SK-N-MC (cell line): ENCODE results near the gene MTMR10.

Experiments used
- DNase-seq: peaks from one replicate; pipeline ENCODE4 v3.0.0-alpha.2; 2011; ENCODE audit warnings: low read depth, low spot score
- H3K27ac ChIP-seq: fragments of 200-600 bp; sonication (generic); 2 replicates; pipeline ENCODE4 v1.5.1; 2016; ENCODE audit warnings: mixed run types
- H3K36me3 ChIP-seq: fragments of 200-600 bp; sonication (generic); 2 replicates; pipeline ENCODE4 v1.6.1; 2017; ENCODE audit warnings: antibody characterized with exemption, low read length, mixed read lengths; ENCODE audit not compliant: insufficient read depth
- H3K4me3 ChIP-seq: fragments of 200-600 bp; sonication (generic); 2 replicates; pipeline ENCODE4 v1.5.1; 2016
- H3K9ac ChIP-seq: fragments of 200-600 bp; sonication (generic); 2 replicates; pipeline ENCODE4 v1.8.0; 2017; ENCODE audit warnings: mixed run types, mixed read lengths; ENCODE audit not compliant: insufficient read length
- H3K9me3 ChIP-seq: fragments of 200-600 bp; sonication (generic); 2 replicates; pipeline ENCODE4 v1.6.1; 2017; ENCODE audit warnings: low read depth, mild to moderate bottlenecking, antibody characterized with exemption, low read length, moderate library complexity, mixed read lengths
- EZH2 ChIP-seq: fragments of 200-600 bp; sonication (generic); IDR thresholded peaks from one replicate; pipeline ENCODE4 v1.6.1; 2017; ENCODE audit warnings: antibody characterized with exemption
- FOXP2 ChIP-seq: optimal IDR thresholded peaks from 2 replicates; pipeline ENCODE3; 2011; ENCODE audit warnings: mild to moderate bottlenecking, moderate library complexity; ENCODE audit not compliant: insufficient read depth; ENCODE audit errors: extremely low read length, control extremely low read depth
- POLR2AphosphoS5 ChIP-seq: IDR thresholded peaks from 2 replicates; pipeline ENCODE4 v1.6.1; 2012; ENCODE audit warnings: mild to moderate bottlenecking, low read depth, low read length, borderline replicate concordance

Gene MTMR10

DNA sequence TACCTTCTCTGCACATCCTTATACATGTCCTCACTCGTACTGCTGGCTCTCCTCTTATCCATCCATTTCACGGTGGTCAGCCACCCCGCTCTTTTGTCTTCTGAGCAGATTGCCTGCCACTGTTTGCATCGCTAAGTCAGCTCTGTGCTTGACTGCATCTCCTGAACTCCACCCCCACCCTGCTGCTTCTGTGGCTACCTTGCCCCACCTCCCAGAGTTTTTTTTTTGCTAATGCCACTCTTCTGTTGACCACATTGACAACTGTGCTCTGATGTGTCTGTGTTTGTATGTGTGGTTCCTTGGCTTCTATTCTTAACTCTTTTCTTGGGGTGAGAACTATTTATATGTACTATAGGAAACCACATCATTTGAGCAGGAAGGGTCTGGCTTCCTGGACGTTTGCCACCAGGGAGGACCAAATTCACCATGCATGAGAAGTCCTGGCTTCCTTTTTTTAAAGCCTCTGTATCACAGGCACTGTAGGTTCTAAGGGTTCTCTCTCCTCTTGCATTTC is 12.8 kb upstream of the MTMR10 start:
- DNase-seq, result no peak
- Histone ChIP-seq H3K9ac (no peak overlapping the region), H3K4me3 (no peak overlapping the region), H3K27ac (no peak overlapping the region), H3K9me3 (no peaks in the 10 kb centered on the region), H3K36me3 (no peaks in the 10 kb centered on the region)
- no peak for TF ChIP-seq FOXP2
- no peak for TF ChIP-seq POLR2AphosphoS5
- TF ChIP-seq EZH2, result no peak

DNA sequence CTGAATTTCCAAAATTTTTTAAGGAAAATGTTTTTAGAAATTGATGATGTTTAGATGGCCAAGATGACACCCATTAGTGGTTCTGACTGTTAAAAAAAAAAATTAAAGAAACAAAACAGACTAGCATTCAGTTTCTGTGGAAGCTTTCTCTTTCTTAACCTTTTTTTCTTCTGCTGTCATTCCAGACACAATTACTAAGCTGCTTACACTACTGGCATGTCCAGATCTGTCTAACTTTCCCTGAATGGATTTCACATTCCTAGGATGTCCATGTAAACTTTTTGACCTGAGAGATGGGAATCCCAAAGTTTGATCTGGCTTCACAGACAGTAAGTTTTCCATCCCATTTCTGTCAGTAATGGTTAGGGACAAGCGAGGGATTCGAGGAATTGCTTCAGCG is 10.3 kb upstream of the MTMR10 start:
- H3K9ac ChIP-seq, result no peak overlapping the region
- no peaks in the 10 kb centered on the region for H3K9me3 ChIP-seq
- no peaks in the 10 kb centered on the region for H3K36me3 ChIP-seq
- TF ChIP-seq EZH2, result no peak
- no peak for TF ChIP-seq POLR2AphosphoS5
- TF ChIP-seq FOXP2, result no peak
- H3K4me3 ChIP-seq, result no peak overlapping the region
- no peak overlapping the region for H3K27ac ChIP-seq
- no peak for DNase-seq

DNA sequence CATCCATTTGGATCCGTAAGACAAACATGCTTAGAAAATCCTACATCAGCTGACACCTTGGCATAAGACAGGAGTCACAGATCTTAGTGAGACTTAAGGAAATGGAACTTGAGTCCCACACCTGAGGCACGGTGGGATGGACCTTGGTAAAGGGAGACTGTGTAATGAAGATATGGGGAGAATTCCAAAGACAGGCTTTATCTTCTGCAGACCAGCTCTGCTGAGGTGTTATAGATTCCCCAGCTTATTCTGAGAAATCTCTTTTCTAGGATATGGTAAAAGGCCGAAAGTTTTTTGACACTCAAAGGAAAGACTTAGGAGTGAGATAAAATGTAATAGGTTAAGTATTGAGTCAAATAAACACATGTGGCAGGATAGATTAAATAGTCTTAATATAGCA is 8.3 kb upstream of the MTMR10 start:
- no peaks in the 10 kb centered on the region for H3K36me3 ChIP-seq
- no peak overlapping the region for H3K27ac ChIP-seq
- no peak overlapping the region for H3K4me3 ChIP-seq
- H3K9me3 ChIP-seq, result no peaks in the 10 kb centered on the region
- DNase-seq, result no peak
- TF ChIP-seq FOXP2 (no peak), POLR2AphosphoS5 (no peak), EZH2 (no peak)
- no peak overlapping the region for H3K9ac ChIP-seq

DNA sequence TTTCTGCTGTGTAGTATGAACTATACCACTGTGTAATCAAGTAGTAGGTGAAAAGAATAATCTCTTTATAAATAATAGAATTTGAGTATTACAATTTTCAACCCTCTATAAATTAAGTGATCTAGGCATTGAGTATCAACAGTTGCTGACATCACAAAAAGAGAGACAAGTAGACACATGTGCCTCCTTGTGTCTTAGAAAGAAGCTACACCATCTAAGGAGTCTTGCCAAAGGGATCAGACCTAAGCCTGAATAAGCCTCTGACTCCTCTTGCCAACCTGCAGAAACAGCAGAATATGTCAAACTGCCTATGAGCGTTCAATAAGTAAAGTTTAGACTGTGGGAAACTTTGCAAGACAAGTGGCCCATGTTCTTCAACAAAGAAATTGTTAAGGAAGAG is 5.8 kb upstream of the MTMR10 start:
- no peak overlapping the region for H3K4me3 ChIP-seq
- no peaks in the 10 kb centered on the region for H3K9me3 ChIP-seq
- TF ChIP-seq FOXP2, result no peak
- no peak overlapping the region for H3K9ac ChIP-seq
- DNase-seq, result no peak
- H3K27ac ChIP-seq, result no peak overlapping the region
- no peaks in the 10 kb centered on the region for H3K36me3 ChIP-seq

DNA sequence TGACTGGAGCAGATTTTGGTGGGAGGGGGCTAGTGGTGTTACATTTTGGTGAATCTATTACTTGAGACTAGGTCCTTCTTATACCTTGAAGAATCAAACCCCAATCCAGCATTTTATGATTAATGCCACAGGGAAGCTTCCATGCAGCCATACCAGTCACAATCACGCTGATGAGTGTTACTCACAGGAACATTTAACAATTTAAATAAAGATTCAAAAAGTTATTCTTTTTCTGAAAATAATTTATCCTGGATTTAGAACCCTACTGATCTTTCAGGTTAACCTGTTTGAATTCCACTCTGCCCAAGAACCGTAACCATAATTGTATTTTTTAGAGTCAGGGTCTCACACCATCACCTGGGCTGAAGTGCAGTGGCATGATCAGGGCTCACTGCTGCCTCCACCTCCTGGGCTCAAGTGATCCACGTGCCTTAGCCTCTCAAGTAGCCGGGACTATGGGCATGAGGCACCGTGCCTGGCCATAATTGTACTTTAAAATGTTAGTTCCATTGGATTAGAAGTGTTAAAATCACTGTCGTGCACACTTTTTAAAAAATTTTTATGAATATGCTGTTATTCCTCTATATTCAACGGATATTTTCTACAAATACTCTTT is 929 bp upstream of the MTMR10 start:
- no peak for TF ChIP-seq POLR2AphosphoS5
- TF ChIP-seq FOXP2, result no peak
- TF ChIP-seq EZH2, result no peak
- no peaks in the 10 kb centered on the region for H3K9me3 ChIP-seq
- no peaks in the 10 kb centered on the region for H3K36me3 ChIP-seq
- no peak overlapping the region for H3K27ac ChIP-seq
- DNase-seq, result no peak
- peak overlapping the region; percentile 91 for H3K9ac ChIP-seq
- peak overlapping the region; percentile 96 for H3K4me3 ChIP-seq

DNA sequence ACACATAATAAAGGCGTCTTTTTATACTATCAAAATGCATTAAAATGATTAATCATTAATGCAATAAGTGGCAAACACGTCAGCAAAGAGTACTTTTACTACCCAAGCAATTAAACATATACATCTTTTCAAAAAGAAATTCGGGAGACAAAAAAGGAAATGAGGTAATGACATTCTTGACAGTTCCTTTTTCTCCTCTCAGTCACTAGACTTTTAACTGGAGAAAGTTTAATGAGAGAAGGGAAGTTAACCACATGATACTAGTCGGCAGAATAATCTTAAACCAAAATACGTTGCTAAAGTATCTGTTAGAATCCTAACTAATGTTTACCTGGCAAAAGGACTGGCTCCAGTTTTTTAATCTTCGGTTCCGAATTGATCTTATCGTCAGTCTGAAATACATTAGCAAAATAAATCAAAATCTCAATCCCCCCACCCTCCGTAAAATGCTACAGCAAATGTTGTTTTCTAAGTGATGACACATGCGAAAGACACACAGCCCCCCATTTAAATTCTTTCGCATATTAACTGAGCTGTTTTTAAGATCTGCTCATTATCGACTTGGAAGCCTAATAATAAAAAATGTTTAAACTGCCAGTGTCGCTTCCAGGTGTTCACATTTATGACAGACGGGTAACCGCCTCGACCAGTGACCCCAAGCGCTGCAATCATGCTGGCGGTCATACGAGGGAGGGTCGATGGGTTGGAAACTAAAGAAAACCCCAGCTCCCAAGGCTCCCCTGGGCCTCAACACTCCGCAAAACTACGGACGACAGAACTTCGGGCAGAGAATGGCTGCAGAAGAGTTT is 778 bp downstream of the MTMR10 start:
- no peak for DNase-seq
- TF ChIP-seq EZH2 (no peak), POLR2AphosphoS5 (no peak), FOXP2 (no peak)

DNA sequence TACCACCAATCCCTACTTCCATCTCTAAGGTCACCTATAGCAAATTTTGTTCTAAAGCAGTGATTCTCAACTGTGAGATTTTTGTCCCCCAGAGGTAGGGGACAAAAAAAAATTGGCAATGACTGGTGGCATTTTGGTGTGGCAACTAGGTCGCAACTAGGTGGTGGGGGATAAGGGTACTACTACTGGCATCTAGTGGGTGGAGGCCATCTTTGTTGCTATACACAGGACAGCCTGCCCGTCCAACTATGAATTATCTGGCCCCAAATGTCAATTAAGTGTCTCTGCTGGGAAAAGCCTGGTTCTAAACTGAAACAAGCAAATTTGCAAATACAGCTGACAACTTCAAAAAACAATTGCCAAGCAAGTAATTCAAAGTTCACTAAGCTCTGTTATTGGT is 1.4 kb downstream of the MTMR10 start:
- no peak for DNase-seq
- Histone ChIP-seq H3K4me3 (peak overlapping the region; percentile 96), H3K27ac (no peak overlapping the region), H3K36me3 (no peaks in the 10 kb centered on the region), H3K9ac (peak overlapping the region; percentile 91), H3K9me3 (no peaks in the 10 kb centered on the region)
- TF ChIP-seq FOXP2 (no peak), EZH2 (no peak), POLR2AphosphoS5 (no peak)

More for the DNA sequence above, 778 bp downstream of the MTMR10 start:
- H3K4me3 ChIP-seq, result peak overlapping the region; percentile 96
- H3K36me3 ChIP-seq, result no peaks in the 10 kb centered on the region
- no peak overlapping the region for H3K27ac ChIP-seq
- H3K9me3 ChIP-seq, result no peaks in the 10 kb centered on the region
- peak overlapping the region; percentile 91 for H3K9ac ChIP-seq

DNA sequence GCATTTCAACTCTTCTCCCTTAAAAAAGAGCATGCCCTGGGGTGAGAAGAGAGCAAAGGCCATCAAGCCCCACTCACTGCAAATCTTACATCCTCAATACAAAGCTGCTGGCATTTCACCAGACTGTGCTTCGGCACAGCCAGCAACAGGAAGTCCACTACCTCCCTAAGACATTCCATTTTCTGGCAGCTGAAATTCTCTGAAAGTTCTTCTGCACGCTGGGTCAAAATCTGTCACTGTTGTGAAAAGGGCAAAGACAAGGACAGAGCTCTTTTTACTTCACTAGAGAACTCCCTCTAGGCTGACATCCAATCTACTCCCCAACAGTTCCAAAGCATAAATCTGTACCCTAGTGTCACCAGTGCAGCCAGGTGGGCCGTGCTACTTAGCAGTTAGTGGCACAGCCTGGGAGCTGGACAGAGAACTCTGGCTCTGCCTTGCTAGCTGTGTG is 6.3 kb downstream of the MTMR10 start:
- H3K36me3 ChIP-seq, result no peaks in the 10 kb centered on the region
- no peak overlapping the region for H3K4me3 ChIP-seq
- DNase-seq, result no peak
- no peaks in the 10 kb centered on the region for H3K9me3 ChIP-seq
- TF ChIP-seq POLR2AphosphoS5, result no peak
- TF ChIP-seq EZH2, result no peak
- no peak for TF ChIP-seq FOXP2
- H3K27ac ChIP-seq, result no peak overlapping the region
- no peak overlapping the region for H3K9ac ChIP-seq

DNA sequence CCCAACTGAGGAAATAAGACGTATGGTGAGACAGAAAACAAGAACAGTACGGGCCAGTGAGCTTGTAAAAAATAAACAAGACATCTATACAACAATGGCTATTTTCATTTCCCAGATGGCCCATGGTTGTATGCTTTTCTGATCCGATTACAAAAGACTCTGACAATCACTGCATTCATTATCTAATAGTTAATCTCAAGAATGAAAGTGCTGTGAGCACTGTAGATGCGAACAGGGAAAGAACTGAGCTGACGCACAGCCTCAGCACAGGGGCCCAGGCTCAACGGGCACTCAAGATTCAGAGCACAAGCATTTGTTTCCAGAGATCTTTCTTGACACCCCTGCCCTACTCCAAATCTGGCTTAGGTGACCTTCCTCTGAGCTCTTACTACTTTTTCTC is 6.9 kb downstream of the MTMR10 start:
- no peak overlapping the region for H3K27ac ChIP-seq
- TF ChIP-seq POLR2AphosphoS5 (no peak), FOXP2 (no peak), EZH2 (no peak)
- H3K4me3 ChIP-seq, result no peak overlapping the region
- H3K9me3 ChIP-seq, result no peaks in the 10 kb centered on the region
- DNase-seq, result no peak
- H3K9ac ChIP-seq, result no peak overlapping the region
- no peaks in the 10 kb centered on the region for H3K36me3 ChIP-seq
